Type B pancreatic cell (in vitro differentiated cells): ENCODE measurements around the gene TNK2. TPM values are rescaled to one million over a fixed set of nuclear protein-coding genes. Genes with fewer than 3 reads are reported as not detected.
A peak's percentile ranks its signal among the peaks of the same experiment; 100 is the strongest.
"Not testable (repeated sequence)": the region's sequence is repeated elsewhere in the genome, so short reads cannot be mapped to it uniquely, and the experiment has no call there.

Experiments
- DNase-seq: peaks from one replicate; pipeline ENCODE4 v3.0.0; 2021; ENCODE audit warnings: mixed read lengths; ENCODE audit not compliant: unreplicated experiment; ENCODE audit errors: extremely low spot score
- H3K27ac Mint-ChIP-seq: 2 replicates; pipeline ENCODE4 v1.8.0; 2021; ENCODE audit warnings: mild to moderate bottlenecking, mixed read lengths
- H3K27me3 Mint-ChIP-seq: 2 replicates; pipeline ENCODE4 v1.8.0; 2021; ENCODE audit warnings: mixed read lengths
- H3K36me3 Mint-ChIP-seq: 2 replicates; pipeline ENCODE4 v1.8.0; 2021; ENCODE audit warnings: mixed read lengths
- H3K4me1 Mint-ChIP-seq: one replicate; pipeline ENCODE4 v1.8.0; 2021; ENCODE audit warnings: mixed read lengths; ENCODE audit not compliant: unreplicated experiment
- H3K4me3 Mint-ChIP-seq: 2 replicates; pipeline ENCODE4 v1.8.0; 2021; ENCODE audit warnings: mild to moderate bottlenecking, mixed read lengths
- H3K9me3 Mint-ChIP-seq: 2 replicates; pipeline ENCODE4 v1.8.0; 2021; ENCODE audit warnings: mixed read lengths
- CTCF ChIP-seq: fragments of 200-600 bp; sonication (generic); conservative IDR thresholded peaks from 2 replicates; pipeline ENCODE4 v1.5.0; 2021; ENCODE audit warnings: antibody characterized with exemption, mild to moderate bottlenecking
- long read RNA-seq: library from polyadenylated mRNA; unstranded; transcript quantifications from one replicate; pipeline ENCODE4 v2.0.0, GENCODE V29; 2020
- total RNA-seq: library from RNA; stranded (reverse); gene quantifications from 2 replicates; pipeline ENCODE4 v1.2.1, GENCODE V29; 2021; ENCODE audit warnings: low replicate concordance

The TNK2 gene
- 21.6 and 42.5 TPM in 2 replicates for total RNA-seq
- long read RNA-seq: 0 reads

GRCh38 chr3:195907934-195908693, at the start of gene TNK2:
Gene TNK2 (minus strand): TSS chr3:195908551. CDS start chr3:195888588, 19,963 bp downstream.
- peaks cover 23% of the 10 kb centered on the region for H3K4me1 Mint-ChIP-seq
- no peak for TF ChIP-seq CTCF
- peak within 1 kb of the TSS; percentile 89 for H3K4me3 Mint-ChIP-seq
- no peak for DNase-seq
- peak within 1 kb of the TSS; percentile 83 for H3K27ac Mint-ChIP-seq
- H3K36me3 Mint-ChIP-seq: peaks cover 3% of the 10 kb centered on the region
- peaks cover 24% of the 10 kb centered on the region for H3K27me3 Mint-ChIP-seq
- no peaks in the 10 kb centered on the region for H3K9me3 Mint-ChIP-seq

- peaks cover 9% of the 10 kb centered on the region for H3K36me3 Mint-ChIP-seq
- no peaks in the 10 kb centered on the region for H3K9me3 Mint-ChIP-seq
- DNase-seq: peak; percentile 49
- H3K4me1 Mint-ChIP-seq: peaks cover 5% of the 10 kb centered on the region
- no peaks in the 10 kb centered on the region for H3K27me3 Mint-ChIP-seq
- no peak overlapping the region for H3K4me3 Mint-ChIP-seq
- no peak overlapping the region for H3K27ac Mint-ChIP-seq
- no peak for TF ChIP-seq CTCF
Observed at GRCh38 chr3:195956577-195956976, 48.2 kb upstream of the TNK2 start.

DNA sequence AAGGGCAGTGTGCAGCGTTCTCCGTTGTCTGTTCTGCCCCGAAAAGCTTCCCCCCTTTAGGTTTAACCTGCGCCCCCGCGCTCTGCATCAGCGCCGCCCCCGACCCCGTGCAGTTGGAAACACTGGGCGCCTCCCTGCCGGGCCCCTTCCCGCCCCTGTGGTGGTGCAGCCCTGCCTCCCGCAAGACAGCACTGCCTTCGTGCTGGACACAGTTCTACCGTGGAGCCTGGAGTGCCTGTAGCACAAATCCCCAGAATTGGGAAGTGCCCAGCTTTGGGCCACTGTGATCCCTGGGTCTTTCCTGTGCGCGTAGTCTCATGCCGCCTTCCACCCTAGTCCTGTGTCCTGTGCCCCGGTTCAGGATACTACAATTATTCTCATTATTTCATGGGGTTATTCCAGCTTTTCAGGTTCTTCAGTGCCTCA, 47.1 kb upstream of the TNK2 start:
- not testable (repeated sequence) for H3K36me3 Mint-ChIP-seq, H3K9me3 Mint-ChIP-seq, H3K27me3 Mint-ChIP-seq, H3K4me1 Mint-ChIP-seq
- DNase-seq: peak; percentile 68
- peak overlapping the region; percentile 92 for H3K27ac Mint-ChIP-seq
- peak overlapping the region; percentile 86 for H3K4me3 Mint-ChIP-seq

GRCh38 chr3:195954752-195955119, 46.4 kb upstream of the TNK2 start:
- peak overlapping the region; percentile 89 for H3K4me3 Mint-ChIP-seq
- not testable (repeated sequence) for H3K27ac Mint-ChIP-seq, H3K36me3 Mint-ChIP-seq, H3K9me3 Mint-ChIP-seq, H3K27me3 Mint-ChIP-seq, H3K4me1 Mint-ChIP-seq
- peak; percentile 65 for DNase-seq

DNA sequence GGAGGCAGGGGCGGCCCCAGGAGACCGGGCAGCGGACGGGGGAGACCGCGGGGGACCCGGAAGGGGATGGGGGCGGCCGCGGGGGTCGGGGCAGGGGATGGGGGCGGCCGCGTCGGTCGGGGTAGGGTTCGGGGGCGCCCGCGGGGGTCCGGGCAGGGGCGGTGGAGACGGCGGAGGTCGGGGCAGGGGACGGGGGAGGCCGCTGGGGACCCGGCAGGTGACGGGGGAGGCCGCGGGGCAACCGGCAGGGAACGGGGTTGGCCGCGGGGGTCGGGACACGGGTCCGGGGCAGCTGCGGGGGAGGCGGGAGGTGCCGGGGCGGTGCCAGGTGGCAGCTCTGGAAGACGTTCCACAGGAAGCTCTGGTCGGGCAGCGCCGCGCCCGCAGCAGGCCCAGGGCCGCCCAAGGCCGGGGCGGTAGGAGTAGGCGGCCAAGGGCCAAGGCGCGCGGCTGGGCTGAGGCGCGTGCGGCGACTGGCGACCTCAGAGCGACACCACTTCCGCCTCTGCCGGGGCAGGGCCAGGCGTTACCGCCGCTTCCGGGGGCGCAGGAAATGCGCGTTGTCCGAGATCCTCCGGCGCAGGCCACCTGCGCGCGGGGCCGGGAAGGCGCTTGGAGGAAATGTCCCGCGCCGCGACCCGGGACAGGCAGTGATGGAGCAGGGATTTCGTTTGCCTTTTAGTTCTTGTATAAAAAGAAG, 45.9 kb upstream of the TNK2 start:
- not testable (repeated sequence) for H3K9me3 Mint-ChIP-seq, H3K27ac Mint-ChIP-seq, H3K27me3 Mint-ChIP-seq, H3K4me1 Mint-ChIP-seq, H3K36me3 Mint-ChIP-seq
- peak overlapping the region; percentile 89 for H3K4me3 Mint-ChIP-seq
- peak; percentile 74 for DNase-seq

DNA sequence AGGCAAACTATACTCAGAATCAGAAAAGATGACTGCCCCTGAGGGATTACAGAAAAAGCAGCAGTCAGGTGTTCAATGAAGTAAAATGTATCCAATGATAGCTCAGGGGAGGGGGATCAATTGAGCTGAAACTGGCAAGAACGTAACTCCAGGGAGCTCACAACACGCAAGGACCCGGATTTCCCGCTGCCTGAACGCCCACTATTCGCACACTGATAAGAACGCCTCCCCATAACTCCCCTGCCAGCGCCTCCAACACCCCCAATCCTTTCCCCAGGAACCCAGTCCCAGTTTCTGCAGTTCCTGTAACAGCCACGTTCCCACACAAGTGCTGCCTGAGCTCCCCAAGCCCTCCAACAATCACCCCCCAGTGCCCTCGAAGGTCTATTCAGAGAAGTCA, 44.2 kb upstream of the TNK2 start:
- Mint-ChIP-seq H3K4me3 (peak overlapping the region; percentile 67), H3K27ac (peak overlapping the region; percentile 17)
- not testable (repeated sequence) for H3K36me3 Mint-ChIP-seq, H3K9me3 Mint-ChIP-seq, H3K27me3 Mint-ChIP-seq, H3K4me1 Mint-ChIP-seq, DNase-seq

DNA sequence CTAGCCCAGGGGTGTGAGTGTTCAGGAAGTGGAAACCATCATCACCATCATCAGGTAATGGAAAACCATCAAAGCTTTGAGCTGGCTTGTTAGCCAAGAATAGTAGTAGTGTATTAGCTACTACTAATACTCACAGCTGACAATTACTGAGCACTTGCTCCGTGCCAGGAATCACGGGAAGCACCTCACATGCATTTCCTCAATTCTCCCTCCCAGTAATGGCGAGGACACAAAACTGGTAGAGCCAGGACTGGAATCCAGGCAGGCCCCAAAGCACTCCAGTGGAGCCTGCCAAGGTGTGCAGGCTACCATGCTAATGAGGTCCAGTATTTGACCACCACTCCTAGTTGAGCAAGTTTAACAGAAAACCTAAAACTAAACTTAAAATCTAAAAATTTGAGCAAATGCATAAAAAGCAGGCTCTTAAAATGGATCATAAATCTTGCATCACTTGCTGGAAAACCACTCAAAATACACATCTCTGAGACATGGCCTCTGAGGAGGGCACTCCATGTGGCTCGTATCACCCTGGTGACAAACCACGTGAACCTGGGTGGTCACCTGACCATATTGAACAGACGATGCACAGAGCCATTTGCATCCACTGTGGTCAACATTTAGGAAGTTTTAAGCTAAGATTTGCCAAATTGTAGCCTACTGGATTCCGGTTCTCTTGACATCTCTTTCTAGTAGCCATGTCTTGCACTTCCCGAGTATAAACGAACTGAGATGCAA, 43.3 kb upstream of the TNK2 start:
- H3K27me3 Mint-ChIP-seq, DNase-seq, H3K27ac Mint-ChIP-seq, H3K4me1 Mint-ChIP-seq, H3K36me3 Mint-ChIP-seq, H3K9me3 Mint-ChIP-seq: not testable (repeated sequence)
- H3K4me3 Mint-ChIP-seq: peak overlapping the region; percentile 67

- H3K27me3 Mint-ChIP-seq, H3K36me3 Mint-ChIP-seq, H3K27ac Mint-ChIP-seq, H3K9me3 Mint-ChIP-seq, H3K4me3 Mint-ChIP-seq, H3K4me1 Mint-ChIP-seq: not testable (repeated sequence)
- peak; percentile 71 for DNase-seq
Observed at GRCh38 chr3:195950731-195951130, 42.4 kb upstream of the TNK2 start.

DNA sequence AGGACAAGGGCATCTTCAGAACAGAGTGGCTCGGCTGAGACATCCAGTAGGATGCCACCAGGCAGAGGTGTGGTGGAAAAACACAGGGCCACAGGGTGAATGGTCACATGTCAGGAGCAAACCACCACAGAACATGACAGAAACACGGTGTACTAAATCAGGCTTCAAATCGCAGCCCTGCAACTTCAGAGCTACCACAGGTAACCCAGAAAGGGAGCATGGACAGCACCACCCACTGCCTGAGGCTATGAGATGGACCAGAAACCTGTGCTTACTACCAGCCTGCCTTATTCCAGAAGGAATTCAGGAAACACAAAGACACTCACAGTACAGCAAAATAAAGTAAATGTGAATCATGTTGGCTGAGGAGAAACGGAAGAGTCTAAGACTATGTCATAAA, 41.8 kb upstream of the TNK2 start:
- H3K27me3 Mint-ChIP-seq, H3K9me3 Mint-ChIP-seq, H3K4me3 Mint-ChIP-seq, DNase-seq, H3K27ac Mint-ChIP-seq, H3K4me1 Mint-ChIP-seq: not testable (repeated sequence)
- peaks cover 10% of the 10 kb centered on the region for H3K36me3 Mint-ChIP-seq

GRCh38 chr3:195946910-195947699, 38.8 kb upstream of the TNK2 start:
- not testable (repeated sequence) for H3K4me1 Mint-ChIP-seq, H3K27ac Mint-ChIP-seq, H3K27me3 Mint-ChIP-seq, H3K4me3 Mint-ChIP-seq, H3K9me3 Mint-ChIP-seq
- peaks cover 35% of the 10 kb centered on the region for H3K36me3 Mint-ChIP-seq
- DNase-seq: peak; percentile 60

DNA sequence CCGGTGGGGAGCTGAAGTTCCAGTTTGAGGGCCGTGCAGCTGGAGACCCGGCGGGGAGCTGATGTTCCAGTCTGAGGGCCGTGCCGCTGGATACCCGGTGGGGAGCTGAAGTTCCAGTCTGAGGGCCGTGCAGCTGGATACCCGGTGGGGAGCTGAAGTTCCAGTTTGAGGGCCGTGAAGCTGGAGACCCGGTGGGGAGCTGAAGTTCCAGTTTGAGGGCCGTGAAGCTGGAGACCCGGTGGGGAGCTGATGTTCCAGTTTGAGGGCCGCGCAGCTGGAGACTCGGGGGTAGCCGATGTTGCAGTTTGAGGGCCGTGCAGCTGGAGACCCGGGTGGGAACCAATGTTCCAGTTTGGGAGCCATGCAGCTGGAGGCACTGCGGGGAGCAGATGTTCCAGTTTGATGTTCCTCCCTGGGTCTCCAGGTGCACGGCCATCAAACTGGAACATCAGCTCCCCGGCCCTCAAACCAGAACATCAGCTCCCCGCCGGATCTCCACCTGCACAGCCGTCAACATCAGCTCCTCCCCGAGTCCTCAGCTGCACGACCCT, 33.0 kb upstream of the TNK2 start:
- H3K9me3 Mint-ChIP-seq, H3K27me3 Mint-ChIP-seq, H3K4me3 Mint-ChIP-seq, H3K4me1 Mint-ChIP-seq, H3K27ac Mint-ChIP-seq: not testable (repeated sequence)
- H3K36me3 Mint-ChIP-seq: peaks cover 34% of the 10 kb centered on the region
- DNase-seq: peak; percentile 50
